B cell (primary cell): ENCODE measurements around the gene SEZ6L. TPM values are rescaled to one million over a fixed set of nuclear protein-coding genes. Genes with fewer than 3 reads are reported as not detected.

ENCODE experiments used
- ATAC-seq: fragments of 200-7000 bp; cut with Tn5 transposase; one replicate; pipeline ENCODE4 v1.10.0; 2021; ENCODE audit warnings: low read depth, mild to moderate bottlenecking, moderate number of reproducible peaks, moderate library complexity
- CTCF ChIA-PET: fragments of 350-600 bp; sonication (Branson Sonifier 250); formaldehyde crosslinking; loops from one replicate; lab custom pipeline; 2021; ENCODE audit warnings: antibody characterized with exemption, inconsistent platforms; lab: Charles Lee
- POLR2A ChIA-PET: fragments of 350-600 bp; sonication (Branson Sonifier 250); formaldehyde crosslinking; loops from one replicate; lab custom pipeline; 2021; ENCODE audit warnings: antibody characterized with exemption; lab: Charles Lee
- DNase-seq: peaks from one replicate; pipeline ENCODE4 v3.0.0; 2013
- H2AFZ ChIP-seq: 2 replicates; pipeline ENCODE4 v1.6.1; 2012; ENCODE audit warnings: mild to moderate bottlenecking, low read depth, low read length; ENCODE audit not compliant: insufficient read depth, poor library complexity, severe bottlenecking
- H3K27ac ChIP-seq, 2 donors: 1 replicate in 1 of 2; 2 replicates in 1 of 2; pipeline ENCODE4 v1.5.1; 2012 to 2013; ENCODE audit warnings: low read length in 2 of 2, mild to moderate bottlenecking in 2 of 2, moderate library complexity in 1 of 2
- H3K27me3 ChIP-seq, 4 experiments: fragments of 200-600 bp in 1 of 4; sonication (generic) in 1 of 4; replicated peaks in 1 of 4; 1 replicate in 2 of 4; 2 replicates in 2 of 4; pipeline versions ENCODE4 v1.6.1 to v1.7.0; 2013 to 2016; ENCODE audit warnings: low read length in 3 of 4, mild to moderate bottlenecking in 2 of 4, mixed read lengths in 1 of 4, moderate library complexity in 1 of 4; ENCODE audit not compliant: insufficient read depth in 4 of 4, control insufficient read depth in 3 of 4; ENCODE audit errors: control extremely low read depth in 1 of 4
- H3K36me3 ChIP-seq, 2 experiments: replicated peaks in 1 of 2; 1 replicate in 1 of 2; 2 replicates in 1 of 2; pipeline versions ENCODE4 v1.6.1 to v1.7.1; 2013; ENCODE audit warnings: low read length in 1 of 2; ENCODE audit not compliant: insufficient read depth in 2 of 2, control insufficient read depth in 1 of 2; ENCODE audit errors: control extremely low read depth in 1 of 2, extremely low read depth in 1 of 2
- H3K4me1 ChIP-seq, 2 donors: fragments of 200-600 bp in 1 of 2; sonication (generic) in 1 of 2; 1 replicate in 1 of 2; 2 replicates in 1 of 2; pipeline versions ENCODE4 v1.5.1 to v1.6.1; 2013 to 2017; ENCODE audit warnings: low read length in 2 of 2; ENCODE audit not compliant: control insufficient read depth in 2 of 2, insufficient read depth in 2 of 2
- H3K4me2 ChIP-seq: replicated peaks from 2 replicates; pipeline ENCODE3; 2012; ENCODE audit warnings: mild to moderate bottlenecking, low read depth, low read length; ENCODE audit not compliant: poor library complexity, severe bottlenecking
- H3K4me3 ChIP-seq, 5 experiments: fragments of 200-600 bp in 1 of 5; sonication (generic) in 1 of 5; 1 replicate in 3 of 5; 2 replicates in 2 of 5; pipeline versions ENCODE4 v1.5.1 to v1.7.0; 2011 to 2016; ENCODE audit warnings: low read length in 4 of 5, mild to moderate bottlenecking in 4 of 5, low read depth in 2 of 5, control low read depth in 1 of 5, moderate library complexity in 1 of 5; ENCODE audit not compliant: insufficient read depth in 1 of 5; ENCODE audit errors: control extremely low read depth in 1 of 5, extremely low read depth in 1 of 5
- H3K79me2 ChIP-seq: fragments of 200-600 bp; sonication (generic); one replicate; pipeline ENCODE4 v1.6.0; 2016; ENCODE audit warnings: low read length; ENCODE audit not compliant: control insufficient read depth, insufficient read depth
- H3K9ac ChIP-seq: fragments of 200-600 bp; sonication (generic); 2 replicates; pipeline ENCODE4 v1.6.1; 2017; ENCODE audit warnings: mild to moderate bottlenecking, low read length, moderate library complexity
- H3K9me3 ChIP-seq, 3 donors: one replicate each; pipeline versions ENCODE4 v1.6.1 to v1.7.1; 2013; ENCODE audit warnings: low read length in 2 of 3; ENCODE audit not compliant: control insufficient read depth in 2 of 3, insufficient read depth in 1 of 3; ENCODE audit errors: control extremely low read depth in 1 of 3
- H4K20me1 ChIP-seq: 2 replicates; pipeline ENCODE4 v1.6.0; 2012; ENCODE audit warnings: mild to moderate bottlenecking, low read length; ENCODE audit not compliant: insufficient read depth, control insufficient read depth, poor library complexity, severe bottlenecking
- H3K27ac Mint-ChIP-seq: one replicate; pipeline ENCODE4 v1.8.0; 2021; ENCODE audit warnings: mixed read lengths
- H3K27me3 Mint-ChIP-seq: one replicate; pipeline ENCODE4 v1.8.0; 2021; ENCODE audit warnings: mixed read lengths
- H3K4me1 Mint-ChIP-seq: one replicate; pipeline ENCODE4 v1.8.0; 2021; ENCODE audit warnings: mixed read lengths
- H3K4me3 Mint-ChIP-seq: one replicate; pipeline ENCODE4 v1.8.0; 2021; ENCODE audit warnings: mixed read lengths
- H3K9me3 Mint-ChIP-seq: one replicate; pipeline ENCODE4 v1.8.0; 2022; ENCODE audit warnings: mixed read lengths; ENCODE audit not compliant: insufficient read depth
- EZH2 ChIP-seq: IDR thresholded peaks from 2 replicates; pipeline ENCODE4 v1.6.1; 2012; ENCODE audit warnings: borderline replicate concordance, low read depth, mild to moderate bottlenecking, moderate library complexity, low read length; ENCODE audit not compliant: insufficient read depth, poor library complexity, severe bottlenecking
- WGBS: methylation state at CpG from one replicate; pipeline ENCODE4 v1.1.5; 2013; ENCODE audit warnings: missing lambda C conversion rate; ENCODE audit not compliant: insufficient coverage; 5-methylcytosine and 5-hydroxymethylcytosine counted together
- intact Hi-C: fragments of 100-400 bp; cut with micrococcal nuclease; formaldehyde crosslinking; loops from one replicate; pipeline ENCODE4 v1.10.0; 2022
- polyA plus RNA-seq: library from polyadenylated mRNA; depleted of rRNA; stranded (reverse); fragments of >200 nt; gene quantifications from 2 replicates; pipeline ENCODE4 v1.2.3, GENCODE V29; 2012
- total RNA-seq, 2 donors: library from RNA; stranded (reverse); fragments of 120-200 nt in 1 of 2; gene quantifications; 1 replicate in 1 of 2; 2 replicates in 1 of 2; pipeline versions ENCODE4 v1.2.3 to v1.2.4, GENCODE V29; 2013 to 2022
- TF ChIP-seq, protein P1 (sequence below): fragments of 200-600 bp; IDR thresholded peaks from one replicate; pipeline ENCODE4 v1.8.0; 2022; ENCODE audit warnings: antibody characterized with exemption, mild to moderate bottlenecking

Gene SEZ6L
- total and polyA plus RNA-seq, 2 donors (not counting 1 experiment from before 2014, with no cell fraction given): 0.04 TPM; not detected in 1

DNA sequence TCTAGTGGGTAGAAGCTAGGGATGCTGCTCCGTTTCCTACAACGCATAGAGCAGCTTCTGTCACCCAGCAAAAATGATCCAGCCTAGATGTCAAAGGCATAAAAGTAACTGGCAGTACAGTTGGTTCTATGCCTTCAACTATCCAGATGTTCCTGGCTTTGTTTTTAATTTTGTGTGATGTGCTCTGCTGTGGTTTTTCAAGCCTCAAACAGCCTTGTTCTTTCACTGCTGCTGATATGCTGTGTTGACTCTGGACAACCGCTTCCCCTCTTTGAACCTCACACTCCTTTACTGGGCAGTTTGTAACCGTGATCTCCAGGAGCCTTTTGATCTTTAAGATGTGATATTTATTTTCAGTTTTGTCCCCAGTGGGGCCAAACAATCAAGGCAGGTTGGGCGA, 116.4 kb downstream of the SEZ6L start:
- no peak overlapping the region for H3K4me3 Mint-ChIP-seq
- no peak overlapping the region for H3K27ac Mint-ChIP-seq
- no peak overlapping the region for H3K27ac ChIP-seq
- no peak for TF ChIP-seq EZH2
- TF ChIP-seq, protein P1, sequence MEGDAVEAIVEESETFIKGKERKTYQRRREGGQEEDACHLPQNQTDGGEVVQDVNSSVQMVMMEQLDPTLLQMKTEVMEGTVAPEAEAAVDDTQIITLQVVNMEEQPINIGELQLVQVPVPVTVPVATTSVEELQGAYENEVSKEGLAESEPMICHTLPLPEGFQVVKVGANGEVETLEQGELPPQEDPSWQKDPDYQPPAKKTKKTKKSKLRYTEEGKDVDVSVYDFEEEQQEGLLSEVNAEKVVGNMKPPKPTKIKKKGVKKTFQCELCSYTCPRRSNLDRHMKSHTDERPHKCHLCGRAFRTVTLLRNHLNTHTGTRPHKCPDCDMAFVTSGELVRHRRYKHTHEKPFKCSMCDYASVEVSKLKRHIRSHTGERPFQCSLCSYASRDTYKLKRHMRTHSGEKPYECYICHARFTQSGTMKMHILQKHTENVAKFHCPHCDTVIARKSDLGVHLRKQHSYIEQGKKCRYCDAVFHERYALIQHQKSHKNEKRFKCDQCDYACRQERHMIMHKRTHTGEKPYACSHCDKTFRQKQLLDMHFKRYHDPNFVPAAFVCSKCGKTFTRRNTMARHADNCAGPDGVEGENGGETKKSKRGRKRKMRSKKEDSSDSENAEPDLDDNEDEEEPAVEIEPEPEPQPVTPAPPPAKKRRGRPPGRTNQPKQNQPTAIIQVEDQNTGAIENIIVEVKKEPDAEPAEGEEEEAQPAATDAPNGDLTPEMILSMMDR: no peak
- 6% methylated on average over 2 of the region's 5 CpGs for WGBS
- no peak for ATAC-seq
- ChIA-PET POLR2A (no interaction called here), CTCF (no interaction called here)
- H3K9ac ChIP-seq: no peak overlapping the region
- intact Hi-C loops: no loop called here
- peaks cover 10% of the 10 kb centered on the region for H3K4me1 Mint-ChIP-seq
- H3K4me1 ChIP-seq: no peaks in the 10 kb centered on the region
- H3K36me3 ChIP-seq: no peaks in the 10 kb centered on the region
- no peak overlapping the region for H3K4me3 ChIP-seq
- H3K9me3 Mint-ChIP-seq: no peaks in the 10 kb centered on the region
- H3K27me3 ChIP-seq: no peaks in the 10 kb centered on the region
- H4K20me1 ChIP-seq: no peaks in the 10 kb centered on the region
- H3K79me2 ChIP-seq: no peaks in the 10 kb centered on the region
- no peak overlapping the region for H3K4me2 ChIP-seq
- DNase-seq: no peak
- H3K27me3 Mint-ChIP-seq: peaks cover 26% of the 10 kb centered on the region
- no peaks in the 10 kb centered on the region for H3K9me3 ChIP-seq
- no peak overlapping the region for H2AFZ ChIP-seq

DNA sequence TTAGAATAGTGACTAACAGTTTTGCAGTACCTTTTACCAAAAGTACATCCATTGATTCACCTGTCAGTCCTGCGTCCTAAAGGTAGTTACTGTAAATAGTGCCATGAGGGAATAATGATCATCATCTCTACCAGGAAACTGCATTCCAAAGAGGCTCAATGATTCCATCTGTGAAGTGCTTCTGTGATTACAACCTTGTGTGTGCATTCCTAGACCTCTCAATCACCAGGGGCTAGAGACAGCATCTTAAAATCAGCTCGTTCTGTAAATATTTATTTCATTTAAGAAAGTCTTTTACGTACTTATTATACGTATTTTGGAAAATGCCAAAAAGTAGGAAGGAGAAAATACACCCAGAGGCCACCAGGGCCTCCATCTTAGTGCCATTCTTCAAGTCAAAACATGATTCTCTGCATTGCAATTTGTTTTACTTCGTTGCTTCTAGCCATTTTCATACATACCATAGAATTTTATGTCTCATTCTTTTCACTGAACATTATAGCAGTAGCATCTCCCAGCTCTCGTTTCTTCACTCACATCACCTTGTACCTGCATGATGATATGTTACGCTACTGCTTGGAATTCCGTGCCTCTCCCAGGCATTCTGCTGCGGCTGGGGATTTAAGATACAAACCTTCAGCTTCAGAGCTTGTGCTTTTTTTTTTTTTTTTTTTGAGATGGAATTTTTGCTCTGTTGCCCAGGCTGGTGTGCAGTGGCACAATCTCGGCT, 117.0 kb downstream of the SEZ6L start:
- Histone ChIP-seq H2AFZ (no peak overlapping the region), H3K4me3 (no peak overlapping the region), H3K36me3 (no peaks in the 10 kb centered on the region), H3K4me2 (no peak overlapping the region), H4K20me1 (no peaks in the 10 kb centered on the region), H3K27me3 (no peaks in the 10 kb centered on the region), H3K79me2 (no peaks in the 10 kb centered on the region), H3K4me1 (no peaks in the 10 kb centered on the region), H3K9me3 (no peaks in the 10 kb centered on the region), H3K9ac (no peak overlapping the region), H3K27ac (no peak overlapping the region)
- CTCF ChIA-PET: interaction anchor here (0.7 kb wide), 1 partner anchor 198 kb away, joined by 4 read pairs; no protein-coding TSS in a partner anchor
- TF ChIP-seq EZH2: no peak
- TF ChIP-seq, protein P1: no peak
- DNase-seq: no peak
- Mint-ChIP-seq H3K4me3 (no peak overlapping the region), H3K4me1 (peaks cover 10% of the 10 kb centered on the region), H3K9me3 (no peaks in the 10 kb centered on the region), H3K27me3 (peaks cover 26% of the 10 kb centered on the region), H3K27ac (no peak overlapping the region)
- WGBS: 83% methylated on average over 5 of the region's 10 CpGs
- no peak for ATAC-seq
- intact Hi-C loops: no loop called here
- POLR2A ChIA-PET: no interaction called here
